GM23338 (cell line): ENCODE results near the gene CHD1. TPM values are rescaled to one million over a fixed set of nuclear protein-coding genes. Genes with fewer than 3 reads are reported as not detected.

Experiments
- ATAC-seq: fragments of 200-7000 bp; cut with Tn5 transposase; 3 replicates; pipeline ENCODE4 v1.9.1; 2020
- DNase-seq: peaks from one replicate; pipeline ENCODE4 v3.0.0-alpha.2; 2015; ENCODE audit warnings: low spot score
- H2AFZ ChIP-seq: fragments of 200-600 bp; sonication (generic); 2 replicates; pipeline ENCODE4 v1.8.0; 2016; ENCODE audit warnings: antibody characterized with exemption, mild to moderate bottlenecking, moderate library complexity
- H3F3A ChIP-seq: fragments of 200-600 bp; sonication (generic); replicated peaks from 2 replicates; pipeline ENCODE4 v1.8.0; 2017; ENCODE audit warnings: antibody characterized with exemption, mixed run types, low read depth
- H3K27ac ChIP-seq: fragments of 200-600 bp; sonication (generic); 2 replicates; pipeline ENCODE4 v1.6.1; 2016; ENCODE audit warnings: low read depth
- H3K27me3 ChIP-seq: fragments of 200-600 bp; sonication (generic); 2 replicates; pipeline ENCODE4 v1.8.0; 2016; ENCODE audit warnings: mild to moderate bottlenecking, mixed run types, moderate library complexity; ENCODE audit not compliant: insufficient read depth
- H3K36me3 ChIP-seq: fragments of 200-600 bp; sonication (generic); 2 replicates; pipeline ENCODE4 v1.8.0; 2016; ENCODE audit warnings: mild to moderate bottlenecking; ENCODE audit not compliant: insufficient read depth
- H3K4me1 ChIP-seq: fragments of 200-600 bp; sonication (generic); 2 replicates; pipeline ENCODE4 v1.8.0; 2016; ENCODE audit warnings: mild to moderate bottlenecking, moderate library complexity; ENCODE audit not compliant: insufficient read depth
- H3K4me2 ChIP-seq: fragments of 200-600 bp; sonication (generic); 2 replicates; pipeline ENCODE4 v1.7.1; 2017; ENCODE audit warnings: mixed run types
- H3K4me3 ChIP-seq: fragments of 200-600 bp; sonication (generic); 2 replicates; pipeline ENCODE4 v1.6.1; 2016; ENCODE audit warnings: mixed run types
- H3K79me2 ChIP-seq: fragments of 200-600 bp; sonication (generic); replicated peaks from 2 replicates; pipeline ENCODE4 v1.8.0; 2017; ENCODE audit warnings: mild to moderate bottlenecking; ENCODE audit not compliant: insufficient read depth
- H3K9me2 ChIP-seq: fragments of 200-600 bp; sonication (generic); 2 replicates; pipeline ENCODE4 v1.8.0; 2017; ENCODE audit not compliant: insufficient read depth
- H4K20me1 ChIP-seq: fragments of 200-600 bp; sonication (generic); replicated peaks from 2 replicates; pipeline ENCODE4 v1.8.0; 2017; ENCODE audit warnings: mild to moderate bottlenecking; ENCODE audit not compliant: insufficient read depth
- H3K27ac Mint-ChIP-seq: 2 replicates; pipeline ENCODE4 v1.8.0; 2020; ENCODE audit warnings: inconsistent platforms, mild to moderate bottlenecking, moderate library complexity, mixed read lengths
- H3K27me3 Mint-ChIP-seq: 3 replicates; pipeline ENCODE4 v1.8.0; 2022; ENCODE audit warnings: low read depth, mild to moderate bottlenecking, moderate library complexity, mixed read lengths, inconsistent platforms; ENCODE audit not compliant: insufficient read depth, poor library complexity
- H3K36me3 Mint-ChIP-seq: 3 replicates; pipeline ENCODE4 v1.8.0; 2021; ENCODE audit warnings: low read depth, mild to moderate bottlenecking, inconsistent platforms, moderate library complexity, mixed read lengths
- H3K4me1 Mint-ChIP-seq: 3 replicates; pipeline ENCODE4 v1.8.0; 2020; ENCODE audit warnings: mild to moderate bottlenecking, inconsistent platforms, mixed read lengths
- H3K4me3 Mint-ChIP-seq: 3 replicates; pipeline ENCODE4 v1.8.0; 2021; ENCODE audit warnings: moderate library complexity, mild to moderate bottlenecking, inconsistent platforms, mixed read lengths
- H3K9me3 Mint-ChIP-seq: 3 replicates; pipeline ENCODE4 v1.8.0; 2020; ENCODE audit warnings: moderate library complexity, mild to moderate bottlenecking, inconsistent platforms, mixed read lengths
- CREB1 ChIP-seq: fragments of 250-450 bp; sonication (Bioruptor Pico); IDR thresholded peaks from 2 replicates; pipeline ENCODE4 v1.5.0; 2020; ENCODE audit warnings: low read depth, mild to moderate bottlenecking, moderate library complexity
- EZH2 ChIP-seq: fragments of 200-600 bp; sonication (generic); IDR thresholded peaks from one replicate; pipeline ENCODE4 v1.8.0; 2017; ENCODE audit warnings: antibody characterized with exemption, mild to moderate bottlenecking, low read depth; ENCODE audit not compliant: unreplicated experiment
- NANOG ChIP-seq: IDR thresholded peaks from 2 replicates; pipeline ENCODE4 v1.6.1; 2016; ENCODE audit warnings: antibody characterized with exemption, borderline replicate concordance
- POLR2AphosphoS5 ChIP-seq: IDR thresholded peaks from 2 replicates; pipeline ENCODE4 v1.6.1; 2016; ENCODE audit warnings: antibody characterized with exemption, low read depth
- ZNF114 ChIP-seq: fragments of 250-450 bp; sonication (Bioruptor Pico); IDR thresholded peaks from 2 replicates; pipeline ENCODE4 v1.5.0; 2020; ENCODE audit warnings: mild to moderate bottlenecking, moderate library complexity
- ZNF462 ChIP-seq: fragments of 250-450 bp; sonication (Bioruptor Pico); IDR thresholded peaks from 2 replicates; pipeline ENCODE4 v1.5.0; 2020; ENCODE audit warnings: mild to moderate bottlenecking, moderate library complexity
- long read RNA-seq: library from polyadenylated mRNA; unstranded; transcript quantifications from one replicate; pipeline ENCODE4 v2.0.0, GENCODE V29; 2020; ENCODE audit not compliant: unreplicated experiment
- polyA plus RNA-seq: library from polyadenylated mRNA; unstranded; fragments of >200 nt; fragmentation: Nextera tagmentation; extraction: Ambion mirVana; gene quantifications from 2 replicates; pipeline ENCODE4 v1.2.1, GENCODE V29; 2016
- total RNA-seq: library from RNA; depleted of rRNA; stranded (reverse); fragments of >200 nt; shearing (Covaris generic); gene quantifications from 2 replicates; pipeline ENCODE4 v1.2.3, GENCODE V29; 2014; rRNA removed

Gene CHD1
- total RNA-seq (75.6 and 82.4 TPM in 2 replicates), polyA plus RNA-seq (31.2 and 36.4 TPM in 2 replicates)
- long read RNA-seq, partial matches to known transcripts: 33 of 33 reads
- long read RNA-seq, other reads (novel, unspliced or antisense): 0 of 33 reads

GRCh38 chr5:98928873-98929709 lies at the start of gene CHD1:
TSS of gene CHD1 (minus strand) at chr5:98929007. CDS start at chr5:98926386, 2,621 bp downstream.
- Histone ChIP-seq H3F3A (peaks cover 5% of the 10 kb centered on the region; the same call in 1 of the 2 replicates), H4K20me1 (peaks cover 19% of the 10 kb centered on the region; the same call in 1 of the 2 replicates), H3K9me2 (no peaks in the 10 kb centered on the region), H3K27ac (peak within 1 kb of the TSS; percentile 95), H3K27me3 (no peaks in the 10 kb centered on the region), H3K36me3 (peaks cover 19% of the 10 kb centered on the region; the same call in 1 of the 2 replicates), H3K4me1 (peaks cover 14% of the 10 kb centered on the region), H3K79me2 (peaks cover 54% of the 10 kb centered on the region), H3K4me2 (peak within 1 kb of the TSS; percentile 88), H3K4me3 (peak within 1 kb of the TSS; percentile 79), H2AFZ (peak within 1 kb of the TSS; percentile 91)
- DNase-seq (peak; percentile 95), ATAC-seq (peak; percentile 70)
- TF ChIP-seq ZNF462 (CRISPR knock-in tag): no peak
- no peak for TF ChIP-seq NANOG
- peak; percentile 90 for TF ChIP-seq POLR2AphosphoS5
- TF ChIP-seq EZH2: no peak
- no peak for TF ChIP-seq ZNF114 (CRISPR knock-in tag)
- TF ChIP-seq CREB1 (CRISPR knock-in tag): peak; percentile 76
- peak within 1 kb of the TSS; percentile 98 for H3K27ac Mint-ChIP-seq
- peaks cover 23% of the 10 kb centered on the region for H3K36me3 Mint-ChIP-seq
- peaks cover 16% of the 10 kb centered on the region; the same call in 2 of the 3 replicates for H3K4me1 Mint-ChIP-seq
- peak within 1 kb of the TSS; percentile 97 for H3K4me3 Mint-ChIP-seq
- H3K9me3 Mint-ChIP-seq: no peaks in the 10 kb centered on the region
- peaks cover 11% of the 10 kb centered on the region for H3K27me3 Mint-ChIP-seq
